HG03460 (cell line): ENCODE data around the gene APOM.

Source experiments
- ATAC-seq: cut with Tn5 transposase; IDR thresholded peaks from one replicate; pipeline ENCODE4 v1.9.1; 2021; ENCODE audit not compliant: unreplicated experiment

The APOM gene

DNA sequence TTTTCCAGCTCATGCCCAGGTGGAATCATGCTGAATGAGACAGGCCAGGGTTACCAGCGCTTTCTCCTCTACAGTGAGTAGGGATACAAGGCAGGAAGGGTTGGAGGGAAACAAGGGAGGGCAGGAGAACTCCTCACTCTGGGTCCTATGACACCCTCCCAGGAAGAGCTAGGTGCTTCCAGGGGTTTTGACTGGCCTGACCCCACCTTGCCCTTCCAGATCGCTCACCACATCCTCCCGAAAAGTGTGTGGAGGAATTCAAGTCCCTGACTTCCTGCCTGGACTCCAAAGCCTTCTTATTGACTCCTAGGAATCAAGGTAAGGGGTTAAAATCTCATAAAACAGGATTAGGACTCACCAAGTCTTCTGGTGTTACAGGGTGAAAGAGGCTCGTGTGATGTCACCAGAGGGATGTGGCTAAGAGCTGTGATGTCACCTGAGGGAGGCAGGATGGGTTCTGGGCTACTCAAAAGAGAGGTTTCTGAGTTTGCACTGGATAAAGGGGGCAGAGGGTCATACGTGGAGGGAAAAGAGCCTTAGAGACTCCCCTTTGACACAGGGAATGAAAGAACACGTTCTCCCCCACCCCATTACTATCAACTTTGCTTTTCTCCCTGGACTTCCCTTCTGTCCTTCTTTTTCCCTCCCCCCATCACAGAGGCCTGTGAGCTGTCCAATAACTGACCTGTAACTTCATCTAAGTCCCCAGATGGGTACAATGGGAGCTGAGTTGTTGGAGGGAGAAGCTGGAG, 1.9 kb downstream of the APOM start:
- no peak for ATAC-seq

DNA sequence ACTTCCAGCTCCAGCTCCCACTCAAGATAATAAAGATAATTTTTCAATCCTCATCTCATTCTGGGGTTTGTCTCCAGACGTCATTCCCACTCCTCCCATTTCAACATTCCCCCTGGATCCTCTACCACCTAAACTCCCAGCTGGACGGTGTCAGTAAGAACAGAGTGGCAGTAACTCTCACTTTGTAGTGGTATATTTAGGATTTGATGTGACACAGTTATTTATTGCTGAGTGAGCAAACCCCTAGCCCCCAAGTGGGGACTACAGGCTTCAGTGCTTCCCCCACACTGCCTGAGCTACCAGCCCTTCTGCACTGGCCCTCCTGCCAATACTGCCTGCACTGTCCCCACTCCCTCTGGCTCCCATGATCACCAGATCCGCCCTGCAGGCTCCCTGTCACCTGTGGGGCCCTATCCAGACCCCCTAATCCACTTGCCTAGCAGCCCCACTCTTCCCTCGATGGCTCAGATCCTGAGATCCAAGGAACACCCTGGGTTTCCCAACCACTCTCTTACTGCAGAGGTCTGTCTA, 2.5 kb downstream of the APOM start:
- no peak for ATAC-seq

DNA sequence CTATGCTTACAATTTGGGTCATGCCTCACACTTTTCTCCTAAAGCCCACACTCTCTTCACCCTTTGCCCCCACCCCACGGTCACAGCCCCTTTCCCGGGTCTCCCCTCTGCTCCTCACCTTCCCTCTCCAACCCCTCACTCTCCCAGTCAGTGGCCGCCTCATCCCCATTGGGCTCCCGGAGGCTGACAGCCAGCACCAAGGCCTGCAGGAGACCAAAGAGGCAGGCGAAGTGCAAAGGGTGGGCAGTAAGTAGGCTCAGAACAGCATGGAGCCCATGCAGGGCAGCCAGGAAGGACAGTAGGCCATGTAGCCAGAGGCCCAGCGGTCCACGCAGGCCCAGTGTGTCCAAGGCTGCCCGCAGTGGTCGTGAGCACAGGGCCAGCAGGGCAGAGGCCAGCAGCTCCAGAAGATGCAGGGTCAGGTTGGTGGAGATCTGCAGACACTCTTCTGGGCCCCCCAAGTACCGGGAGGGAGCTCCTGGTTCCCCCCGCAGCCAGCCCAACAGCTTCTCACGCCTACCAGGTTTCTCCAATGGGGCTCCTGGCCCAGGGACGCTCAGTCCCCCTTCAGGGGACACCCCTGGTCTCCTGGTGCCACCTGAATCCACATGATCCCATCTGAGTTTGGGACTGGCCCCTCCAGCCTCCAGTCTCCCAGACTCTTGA, 3.4 kb downstream of the APOM start:
- ATAC-seq, result no peak

DNA sequence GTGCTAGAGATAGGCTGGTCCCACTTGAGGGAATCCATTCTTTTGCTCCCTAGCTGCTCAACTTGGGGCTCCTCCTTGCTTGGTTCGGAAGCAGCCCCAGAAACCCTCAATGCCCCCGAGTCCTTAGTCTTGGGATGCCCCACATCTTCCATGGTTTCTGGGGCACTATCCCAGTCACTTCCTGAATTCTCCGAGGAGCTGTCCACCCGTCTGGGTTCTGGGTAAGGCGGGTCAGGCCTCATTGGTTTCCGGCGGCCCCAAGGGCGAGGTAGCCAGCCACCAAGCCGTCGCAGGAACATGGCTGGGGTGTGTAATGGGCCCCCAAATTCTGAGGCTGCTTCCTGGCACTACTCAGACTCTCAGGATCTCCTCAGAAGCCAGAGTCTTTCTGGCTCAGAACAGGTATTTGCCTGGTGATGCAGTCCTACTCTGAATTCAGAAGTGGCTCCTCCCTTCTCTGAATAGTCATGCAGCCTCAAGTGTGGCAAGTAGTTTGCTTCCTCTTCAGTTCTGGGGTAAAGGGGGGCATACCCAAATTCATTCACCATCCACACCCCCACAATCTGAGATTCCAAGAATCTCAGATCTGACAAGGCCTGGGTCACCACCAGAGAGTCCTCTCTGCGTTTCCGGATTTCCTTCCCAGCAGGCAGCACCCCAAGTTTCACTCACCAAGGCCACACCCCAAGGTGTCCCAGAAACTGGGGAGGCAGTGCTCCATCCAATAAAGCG, 4.1 kb downstream of the APOM start:
- no peak for ATAC-seq

DNA sequence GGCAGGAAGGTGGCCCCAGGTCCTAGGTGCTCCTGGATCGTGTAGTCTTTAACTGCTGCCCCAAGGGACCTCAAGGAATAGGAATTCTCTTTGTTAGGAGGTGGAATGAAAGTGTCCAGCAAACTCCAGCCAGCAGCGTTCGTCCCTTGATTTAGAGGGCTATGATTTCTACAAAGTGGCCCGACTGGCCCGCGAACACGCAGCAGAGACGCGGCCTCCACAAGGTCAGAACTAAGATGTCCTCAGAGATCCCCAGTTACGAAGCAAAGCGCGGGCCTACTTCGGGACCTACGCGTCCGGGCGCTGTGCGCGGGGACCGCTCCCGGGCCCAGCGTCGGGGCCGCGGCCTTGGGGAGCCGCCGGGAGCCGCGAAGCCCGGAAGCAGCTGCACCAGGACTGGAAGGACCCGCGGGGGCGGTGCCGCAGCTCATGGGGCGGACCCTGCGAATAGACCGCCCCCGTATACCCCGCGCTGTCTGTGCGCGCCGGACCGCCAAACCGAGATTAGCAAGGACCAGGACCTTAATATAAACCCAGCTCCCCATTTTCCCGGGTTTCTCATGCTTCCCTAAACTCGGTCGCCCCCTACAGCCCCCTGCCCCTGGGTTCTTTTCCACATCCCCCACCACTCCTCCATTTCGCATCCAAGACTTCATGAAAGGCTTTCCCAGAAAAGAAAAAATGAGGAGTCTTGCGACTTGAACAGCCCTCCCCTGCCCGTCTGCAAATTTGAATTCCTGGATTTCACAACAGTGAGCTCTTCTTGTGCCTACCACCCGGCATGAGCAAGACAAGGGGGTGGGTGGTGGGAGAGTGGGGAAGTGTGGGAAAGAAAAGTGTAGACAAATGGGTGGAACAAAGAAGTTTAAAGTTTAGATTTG, 4.9 kb downstream of the APOM start, which contains the start of gene C6orf47:
TSS of gene C6orf47 (minus strand) at position 398 of the 881 bp plus-strand sequence. CDS start 831 bp downstream, outside the sequence.
- peak; percentile 36 for ATAC-seq

DNA sequence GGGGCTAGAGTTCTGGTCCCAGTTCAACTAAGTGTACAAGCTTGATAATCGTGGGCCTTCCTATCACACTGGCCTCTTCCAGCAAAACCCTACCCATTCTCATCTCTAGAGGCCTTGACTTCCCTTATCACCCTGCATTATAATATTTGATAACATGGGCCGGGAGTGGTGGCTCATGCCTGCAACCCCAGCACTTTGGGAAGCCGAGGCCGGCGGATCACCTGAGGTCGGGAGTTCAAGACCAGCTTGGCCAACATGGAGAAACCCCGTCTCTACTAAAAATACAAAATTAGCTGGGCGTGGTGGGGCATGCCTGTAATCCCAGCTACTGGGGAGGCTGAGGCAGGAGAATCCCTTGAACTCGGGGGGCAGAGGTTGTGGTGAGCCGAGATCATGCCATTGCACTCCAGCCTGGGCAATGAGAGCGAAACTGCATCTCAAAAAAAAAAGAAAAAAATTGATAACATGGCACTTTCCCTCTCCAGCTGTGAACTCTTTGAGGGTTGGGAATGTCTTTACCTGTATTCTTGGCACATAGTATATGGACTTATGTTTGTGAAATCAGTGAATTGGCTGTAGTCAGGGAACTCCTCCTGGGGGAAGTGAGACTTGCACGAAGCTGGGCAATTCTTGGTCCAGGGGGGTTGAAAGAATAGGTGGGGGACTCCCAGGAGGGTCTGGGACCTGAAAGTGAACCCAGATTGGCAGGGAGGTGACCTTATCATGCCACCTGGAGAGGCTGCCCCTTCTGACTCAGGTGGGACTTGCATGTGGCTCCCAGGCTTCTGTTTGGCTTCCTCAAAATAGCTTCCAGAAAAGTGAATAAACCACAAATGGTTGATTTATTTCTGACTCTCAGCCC, 5.8 kb downstream of the APOM start:
- no peak for ATAC-seq

DNA sequence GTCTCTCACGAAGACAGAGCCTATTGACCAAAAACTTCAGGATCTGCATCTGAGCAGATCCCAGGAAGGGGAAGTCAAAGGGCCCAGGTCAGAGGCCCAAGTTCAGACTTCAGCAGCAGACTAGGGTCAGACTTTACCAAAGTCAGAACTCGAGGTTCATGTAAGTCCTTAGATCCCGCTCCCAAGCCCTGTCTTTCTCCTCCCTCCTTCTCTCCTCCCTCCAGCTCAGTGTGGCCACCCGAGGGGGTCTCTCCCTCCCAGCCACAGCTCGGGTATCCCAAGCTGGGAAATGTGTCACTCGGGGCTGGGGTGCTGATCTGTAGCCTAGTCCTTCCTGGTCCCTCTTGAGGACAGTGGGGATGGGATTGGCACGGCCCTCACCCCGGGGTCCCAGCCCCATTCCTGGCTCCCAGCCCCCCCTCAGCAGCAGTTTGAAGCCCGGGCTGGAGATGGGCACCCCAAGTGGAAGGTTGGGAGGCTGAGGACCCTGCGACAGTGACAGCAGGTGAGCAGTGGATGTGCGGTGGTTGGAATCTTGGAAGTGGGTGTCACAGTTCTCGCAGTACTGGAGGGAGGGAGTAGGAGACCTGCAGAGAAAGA, 6.5 kb downstream of the APOM start:
- no peak for ATAC-seq

DNA sequence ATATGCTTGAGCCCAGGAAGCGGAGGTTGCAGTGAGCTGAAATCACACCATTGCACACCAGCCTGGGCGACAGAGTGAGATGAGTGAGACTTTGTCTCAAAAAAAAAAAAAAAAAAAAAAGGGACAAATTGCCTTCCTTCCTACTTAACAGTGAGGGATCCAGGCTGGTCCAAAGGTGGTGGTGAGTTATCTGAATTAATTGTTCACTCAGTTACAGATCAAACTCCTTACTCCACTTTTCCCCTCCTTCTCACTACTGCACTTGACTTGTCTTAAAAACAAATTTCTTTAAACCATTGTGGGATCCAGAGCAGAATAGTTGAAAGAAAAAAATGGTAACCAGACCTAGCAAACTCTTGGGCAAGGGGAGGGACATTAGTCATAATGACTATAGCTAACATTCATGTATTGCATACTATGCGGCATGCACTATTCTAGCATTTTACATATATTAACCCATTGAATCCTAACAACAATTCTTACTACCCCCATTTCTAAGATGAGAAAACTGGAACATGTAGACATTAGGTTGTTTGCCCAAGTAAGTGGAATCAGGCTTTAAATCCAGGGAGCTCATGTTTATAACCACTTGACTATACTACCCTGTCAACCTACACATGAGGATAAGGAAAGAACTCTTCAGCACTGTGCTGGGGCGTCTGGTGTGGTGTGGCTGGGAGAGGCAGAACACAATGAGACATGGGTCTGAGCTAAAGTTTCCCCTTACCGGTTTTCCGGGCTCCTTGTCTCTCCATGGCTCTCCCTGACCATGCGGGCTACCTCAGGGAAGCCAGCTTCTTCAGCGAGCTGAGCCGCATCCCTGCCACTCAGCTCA, 7.6 kb downstream of the APOM start:
- ATAC-seq, result no peak

DNA sequence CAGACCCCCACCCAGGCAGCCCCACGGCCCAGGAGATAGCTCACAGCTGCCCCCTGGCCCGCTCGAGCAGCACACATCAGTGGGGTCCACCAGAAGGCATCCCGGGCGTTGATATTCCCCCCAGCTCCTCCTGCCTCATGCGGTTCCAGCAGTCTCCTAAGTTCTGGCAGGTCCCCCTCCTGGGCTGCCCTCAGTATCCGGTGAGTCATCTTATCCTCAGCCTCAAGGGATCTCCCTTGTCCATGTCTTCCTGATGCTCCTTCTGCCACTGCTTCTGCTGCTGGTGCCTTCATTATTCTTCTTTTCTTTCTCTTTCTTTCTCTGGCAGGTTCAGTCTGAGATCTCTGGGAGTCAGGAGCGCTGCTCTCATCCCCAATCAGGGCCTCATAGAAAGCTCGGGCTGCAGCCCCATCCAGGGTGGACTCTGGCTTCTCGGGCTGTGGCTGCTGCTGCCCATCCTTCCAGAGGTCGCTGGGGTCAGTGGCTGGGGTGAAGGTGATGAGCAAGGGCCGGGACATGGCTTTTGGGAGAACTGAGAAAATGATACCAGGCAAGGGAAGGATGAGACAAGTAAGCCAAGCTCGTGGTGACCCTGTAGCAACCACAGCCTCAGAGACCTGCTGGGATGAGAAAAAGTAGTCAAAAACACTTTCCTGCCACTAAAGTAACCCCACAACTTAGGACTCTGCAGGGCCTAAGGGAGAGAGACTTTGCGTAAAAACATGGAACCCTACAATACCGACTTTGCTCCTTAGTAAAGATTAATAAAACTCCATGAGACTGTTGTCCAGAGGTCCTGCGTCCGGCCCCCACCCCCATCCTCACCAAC, 8.5 kb downstream of the APOM start:
- no peak for ATAC-seq

DNA sequence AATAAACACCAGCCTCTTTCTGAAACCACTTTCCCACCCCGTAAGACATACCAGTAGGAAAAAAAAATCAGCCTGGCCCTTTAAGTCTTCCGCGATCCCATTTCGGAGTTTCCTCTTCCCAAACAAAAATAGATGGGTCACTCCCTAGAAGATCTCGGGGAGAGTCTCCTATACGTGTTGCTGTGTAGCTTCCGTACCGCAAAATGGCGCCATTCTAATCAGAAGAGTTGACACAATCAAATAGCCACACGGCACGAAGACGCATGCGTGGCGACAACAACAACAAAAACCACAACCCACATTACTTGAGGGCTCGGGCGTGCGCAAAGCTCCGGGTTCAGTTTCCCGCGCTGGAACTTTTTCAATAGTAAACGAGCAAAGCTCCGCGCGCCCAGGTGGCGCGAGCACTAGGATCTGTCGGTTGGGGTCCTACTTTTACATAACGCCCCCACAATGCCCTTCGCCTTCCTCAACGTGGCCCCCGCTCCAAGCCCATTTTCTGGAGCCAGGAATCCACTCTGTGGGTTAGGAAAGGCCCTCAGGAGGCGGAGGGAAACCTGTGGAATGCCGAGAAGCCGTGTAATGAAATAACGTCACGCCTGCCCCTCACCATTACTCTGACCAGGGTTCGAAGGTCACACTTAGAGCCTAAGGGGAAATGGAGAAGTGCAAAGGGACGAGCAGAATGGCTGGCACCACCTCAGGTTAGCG, 9.3 kb downstream of the APOM start, which contains the start of gene GPANK1:
TSS of gene GPANK1 (minus strand) at position 208 of the 711 bp plus-strand sequence. CDS start 519 bp downstream, outside the sequence.
- ATAC-seq, result no peak

DNA sequence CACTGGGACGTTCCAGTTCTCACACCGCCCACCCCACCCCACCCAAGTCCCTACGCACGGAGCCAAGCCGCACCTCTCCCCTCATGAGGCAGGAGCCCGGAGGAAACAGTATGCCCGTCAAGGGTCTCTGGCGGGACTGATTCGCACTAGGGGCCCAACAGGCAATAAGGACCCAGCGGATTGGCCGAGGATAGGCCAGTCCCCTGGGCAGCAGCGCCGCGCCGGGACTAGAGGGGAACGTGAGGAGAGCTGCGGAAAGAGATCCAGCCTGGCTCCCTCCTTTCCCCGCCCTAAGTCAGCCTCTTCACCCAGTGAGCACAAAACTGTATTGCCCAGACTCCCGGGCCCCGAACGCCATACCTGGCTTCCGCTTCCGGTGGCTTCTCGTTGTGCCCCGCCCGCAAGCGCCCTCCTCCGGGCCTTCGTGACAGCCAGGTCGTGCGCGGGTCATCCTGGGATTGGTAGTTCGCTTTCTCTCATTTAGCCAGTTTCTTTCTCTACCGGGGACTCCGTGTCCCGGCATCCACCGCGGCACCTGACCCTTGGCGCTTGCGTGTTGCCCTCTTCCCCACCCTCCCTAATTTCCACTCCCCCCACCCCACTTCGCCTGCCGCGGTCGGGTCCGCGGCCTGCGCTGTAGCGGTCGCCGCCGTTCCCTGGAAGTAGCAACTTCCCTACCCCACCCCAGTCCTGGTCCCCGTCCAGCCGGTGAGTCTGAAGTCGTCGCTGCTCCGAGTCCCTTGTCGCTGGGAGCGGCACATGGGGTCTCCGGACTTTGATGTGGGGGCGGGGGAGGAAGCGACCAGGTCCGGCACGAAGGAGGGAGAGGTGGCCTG, 10.0 kb downstream of the APOM start, which contains the start of gene CSNK2B:
TSS of gene CSNK2B (plus strand) at position 580 of the 836 bp plus-strand sequence. CDS start 752 bp downstream, outside the sequence.
- peak; percentile 72 for ATAC-seq

DNA sequence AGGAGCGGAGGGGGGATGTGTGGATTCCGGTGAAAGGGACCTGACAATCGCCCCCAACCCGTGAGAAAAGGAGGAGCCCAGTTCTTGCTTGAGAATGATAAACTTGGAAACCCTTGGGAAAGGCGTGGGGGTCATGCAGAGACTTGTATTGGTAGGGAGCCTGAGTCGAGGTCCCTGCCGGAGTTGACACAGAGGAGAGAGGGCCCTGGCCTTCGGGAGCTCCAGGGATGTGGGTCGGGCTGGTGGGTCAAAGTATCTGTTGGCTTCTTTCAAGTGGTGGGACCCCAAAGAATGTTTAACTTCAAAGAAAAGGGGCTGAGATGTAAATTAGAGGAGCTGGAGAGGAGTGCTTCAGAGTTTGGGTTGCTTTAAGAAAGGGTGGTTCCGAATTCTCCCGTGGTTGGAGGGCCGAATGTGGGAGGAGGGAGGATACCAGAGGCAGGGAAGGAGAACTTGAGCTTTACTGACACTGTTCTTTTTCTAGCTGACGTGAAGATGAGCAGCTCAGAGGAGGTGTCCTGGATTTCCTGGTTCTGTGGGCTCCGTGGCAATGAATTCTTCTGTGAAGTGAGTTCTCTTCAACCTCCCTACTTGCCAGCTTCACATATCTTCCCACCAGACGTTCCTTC, 10.8 kb downstream of the APOM start:
- no peak for ATAC-seq

DNA sequence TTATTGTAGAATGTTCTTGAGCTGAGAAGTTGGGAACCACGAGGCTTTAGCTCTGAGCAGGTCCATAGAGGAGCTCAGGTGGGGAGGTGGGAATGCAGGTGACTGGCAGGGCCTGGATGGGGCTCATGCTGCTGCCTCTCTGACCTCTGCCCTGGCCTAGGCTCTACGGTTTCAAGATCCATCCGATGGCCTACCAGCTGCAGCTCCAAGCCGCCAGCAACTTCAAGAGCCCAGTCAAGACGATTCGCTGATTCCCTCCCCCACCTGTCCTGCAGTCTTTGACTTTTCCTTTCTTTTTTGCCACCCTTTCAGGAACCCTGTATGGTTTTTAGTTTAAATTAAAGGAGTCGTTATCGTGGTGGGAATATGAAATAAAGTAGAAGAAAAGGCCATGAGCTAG, 14.0 kb downstream of the APOM start, which contains the start of gene LY6G5B:
TSS of gene LY6G5B (plus strand) at position 301 of the 400 bp plus-strand sequence. CDS start 975 bp downstream, outside the sequence.
- ATAC-seq, result no peak

DNA sequence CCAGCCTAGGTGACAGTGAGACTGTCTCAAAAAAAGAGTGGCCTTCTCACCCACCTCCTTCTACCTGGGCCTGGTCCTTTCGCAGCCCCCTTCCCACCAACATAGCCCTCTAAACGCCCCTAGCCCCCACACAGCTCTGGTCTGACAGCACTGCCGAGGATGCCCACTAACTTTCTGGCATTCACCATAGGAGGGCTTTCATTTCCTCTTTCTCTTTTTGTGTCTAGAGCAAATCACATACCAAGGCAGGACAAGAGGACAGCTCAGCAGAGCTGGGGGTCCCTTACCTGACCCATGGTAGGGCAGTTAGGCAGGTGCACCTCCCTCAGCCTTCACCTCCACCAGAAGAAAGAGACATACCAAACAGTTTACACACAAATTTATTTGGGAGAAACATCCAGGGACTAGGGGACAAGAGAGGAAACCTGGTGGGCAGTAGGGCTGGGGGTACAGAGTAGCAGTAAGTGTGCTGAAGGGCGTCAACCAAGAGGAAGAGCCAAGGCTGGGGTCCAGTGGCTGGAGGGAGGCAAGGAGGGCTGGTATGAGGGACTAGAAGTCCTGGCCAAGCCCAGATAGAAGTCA, 20.7 kb downstream of the APOM start:
- ATAC-seq, result no peak

DNA sequence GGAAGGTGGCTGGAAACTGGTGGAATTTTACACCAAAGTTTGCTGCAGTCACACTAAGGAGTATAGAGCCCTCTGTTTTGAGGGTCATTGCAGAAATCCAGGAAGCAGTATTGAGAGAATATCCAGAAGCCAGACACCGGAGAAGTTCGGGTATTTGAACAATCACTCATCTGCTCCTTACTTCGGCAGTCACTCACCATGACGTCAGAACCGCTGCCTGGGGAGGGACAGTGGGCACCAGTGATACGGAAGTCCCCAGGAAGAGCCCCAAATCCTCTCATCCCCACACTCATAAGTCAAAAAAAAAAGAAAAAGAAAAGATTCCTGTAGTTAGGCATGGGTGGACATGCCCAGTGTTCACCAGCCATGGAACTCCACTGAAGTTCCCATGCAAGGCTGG, 21.2 kb downstream of the APOM start:
- ATAC-seq, result no peak
